Hepatocyte (in vitro differentiated cells): Measurements from ENCODE around the gene CNIH1. TPM values are rescaled to one million over a fixed set of nuclear protein-coding genes. Genes with fewer than 3 reads are reported as not detected.
"Not testable (repeated sequence)": the region's sequence is repeated elsewhere in the genome, so short reads cannot be mapped to it uniquely, and the experiment has no call there.

Experiments used
- DNase-seq: peaks from one replicate; pipeline ENCODE4 v3.0.0-alpha.2; 2016; ENCODE audit warnings: low spot score
- H2AFZ ChIP-seq: fragments of 200-600 bp; sonication (generic); 2 replicates; pipeline ENCODE4 v1.6.0; 2016; ENCODE audit warnings: antibody characterized with exemption, mild to moderate bottlenecking
- H3K27ac ChIP-seq: fragments of 200-600 bp; sonication (generic); 2 replicates; pipeline ENCODE4 v1.5.1; 2016; ENCODE audit warnings: mild to moderate bottlenecking
- H3K27me3 ChIP-seq: fragments of 200-600 bp; sonication (generic); 2 replicates; pipeline ENCODE4 v1.6.1; 2016
- H3K36me3 ChIP-seq: fragments of 200-600 bp; sonication (generic); replicated peaks from 2 replicates; pipeline ENCODE4 v1.5.1; 2016; ENCODE audit warnings: low read depth; ENCODE audit not compliant: insufficient read depth
- H3K4me1 ChIP-seq: fragments of 200-600 bp; sonication (generic); 2 replicates; pipeline ENCODE4 v1.5.1; 2016; ENCODE audit warnings: mild to moderate bottlenecking, moderate library complexity; ENCODE audit not compliant: insufficient read depth
- H3K4me2 ChIP-seq: fragments of 200-600 bp; sonication (generic); 2 replicates; pipeline ENCODE4 v1.6.0; 2016
- H3K4me3 ChIP-seq: fragments of 200-600 bp; sonication (generic); 2 replicates; pipeline ENCODE4 v1.5.1; 2016; ENCODE audit warnings: mild to moderate bottlenecking
- H3K79me2 ChIP-seq: fragments of 200-600 bp; sonication (generic); 2 replicates; pipeline ENCODE4 v1.6.0; 2017; ENCODE audit warnings: mild to moderate bottlenecking
- H3K9me2 ChIP-seq: fragments of 200-600 bp; sonication (generic); replicated peaks from 2 replicates; pipeline ENCODE4 v1.6.0; 2017; ENCODE audit warnings: mild to moderate bottlenecking; ENCODE audit not compliant: insufficient read depth
- H3K9me3 ChIP-seq: fragments of 200-600 bp; sonication (generic); 2 replicates; pipeline ENCODE4 v1.5.1; 2016; ENCODE audit warnings: low read depth, mild to moderate bottlenecking
- H4K20me1 ChIP-seq: fragments of 200-600 bp; sonication (generic); 2 replicates; pipeline ENCODE4 v1.6.0; 2016; ENCODE audit warnings: mild to moderate bottlenecking; ENCODE audit not compliant: insufficient read depth, poor library complexity, severe bottlenecking
- CTCF ChIP-seq: fragments of 200-600 bp; sonication (generic); IDR thresholded peaks from 2 replicates; pipeline ENCODE4 v1.5.1; 2016; ENCODE audit warnings: antibody characterized with exemption, mild to moderate bottlenecking; ENCODE audit not compliant: poor library complexity
- EZH2 ChIP-seq: fragments of 200-600 bp; sonication (generic); IDR thresholded peaks from 2 replicates; pipeline ENCODE4 v1.6.1; 2016; ENCODE audit warnings: antibody characterized with exemption, mild to moderate bottlenecking, borderline replicate concordance
- EZH2phosphoT487 ChIP-seq: fragments of 200-600 bp; sonication (generic); IDR thresholded peaks from one replicate; pipeline ENCODE4 v1.6.1; 2018; ENCODE audit warnings: antibody characterized with exemption, mild to moderate bottlenecking, low read depth, moderate library complexity; ENCODE audit not compliant: unreplicated experiment, severe bottlenecking
- WGBS: methylation state at CpG from one replicate; pipeline ENCODE4 v1.1.6; 2016; ENCODE audit warnings: low lambda C conversion rate; ENCODE audit errors: missing lambda C conversion rate; 5-methylcytosine and 5-hydroxymethylcytosine counted together
- polyA plus RNA-seq: library from polyadenylated mRNA; unstranded; fragments of >200 nt; fragmentation: Nextera tagmentation; extraction: Ambion mirVana; gene quantifications from 2 replicates; pipeline ENCODE4 v1.2.1, GENCODE V29; 2016
- total RNA-seq: library from RNA; depleted of rRNA; stranded (reverse); fragments of >200 nt; gene quantifications from 2 replicates; pipeline ENCODE4 v1.2.3, GENCODE V29; 2014

Gene CNIH1
- total and polyA plus RNA-seq, 2 experiments from 2014 or later, result 201 to 320 TPM

DNA sequence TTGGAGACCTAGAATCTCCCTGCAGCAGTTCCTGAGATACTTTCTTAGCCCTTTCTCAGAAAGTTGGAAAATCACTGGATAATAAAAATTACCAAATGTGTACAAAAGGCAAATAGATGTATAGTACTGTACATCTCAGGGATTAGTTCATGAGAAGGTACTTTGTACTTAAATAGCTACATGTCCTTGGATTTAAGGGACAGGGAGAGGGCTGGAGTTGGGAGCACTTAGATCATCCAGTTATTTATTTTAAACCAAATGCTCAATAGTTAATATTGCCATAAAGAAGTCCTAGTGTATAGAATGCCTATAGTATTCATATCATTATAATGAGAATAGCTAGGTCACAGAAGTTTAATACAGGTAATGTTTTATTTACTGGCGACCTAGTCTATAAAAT, 31.0 kb downstream of the CNIH1 start:
- Histone ChIP-seq H3K4me2 (no peak overlapping the region), H3K36me3 (no peaks in the 10 kb centered on the region), H3K9me3 (no peaks in the 10 kb centered on the region), H3K4me3 (no peak overlapping the region), H4K20me1 (no peaks in the 10 kb centered on the region), H2AFZ (no peak overlapping the region), H3K27me3 (no peaks in the 10 kb centered on the region), H3K27ac (no peak overlapping the region), H3K9me2 (no peaks in the 10 kb centered on the region), H3K4me1 (no peaks in the 10 kb centered on the region), H3K79me2 (no peaks in the 10 kb centered on the region)
- TF ChIP-seq EZH2 (no peak), EZH2phosphoT487 (no peak)
- 91% methylated on average over 1 of the region's 1 CpG for WGBS
- DNase-seq, result no peak

- not testable (repeated sequence) for H3K4me2 ChIP-seq, H3K4me3 ChIP-seq, H3K27me3 ChIP-seq, DNase-seq, H3K27ac ChIP-seq, H3K36me3 ChIP-seq, H2AFZ ChIP-seq, H4K20me1 ChIP-seq, H3K9me3 ChIP-seq, H3K9me2 ChIP-seq, H3K79me2 ChIP-seq, H3K4me1 ChIP-seq
- 63% methylated on average over 6 of the region's 6 CpGs for WGBS
Observed at GRCh38 chr14:54403401-54404005, 37.7 kb downstream of the CNIH1 start.

GRCh38 chr14:54399560-54399959, 41.6 kb downstream of the CNIH1 start:
- WGBS, result 90% methylated on average over 2 of the region's 2 CpGs
- Histone ChIP-seq H2AFZ (no peak overlapping the region), H3K36me3 (no peaks in the 10 kb centered on the region), H3K79me2 (peaks cover 2% of the 10 kb centered on the region), H3K9me2 (no peaks in the 10 kb centered on the region), H3K27me3 (no peaks in the 10 kb centered on the region), H3K27ac (no peak overlapping the region), H4K20me1 (no peaks in the 10 kb centered on the region), H3K4me1 (no peaks in the 10 kb centered on the region), H3K4me2 (no peak overlapping the region), H3K9me3 (no peaks in the 10 kb centered on the region), H3K4me3 (no peak overlapping the region)
- TF ChIP-seq EZH2, result no peak
- TF ChIP-seq EZH2phosphoT487, result no peak
- TF ChIP-seq CTCF, result no peak
- no peak for DNase-seq

DNA sequence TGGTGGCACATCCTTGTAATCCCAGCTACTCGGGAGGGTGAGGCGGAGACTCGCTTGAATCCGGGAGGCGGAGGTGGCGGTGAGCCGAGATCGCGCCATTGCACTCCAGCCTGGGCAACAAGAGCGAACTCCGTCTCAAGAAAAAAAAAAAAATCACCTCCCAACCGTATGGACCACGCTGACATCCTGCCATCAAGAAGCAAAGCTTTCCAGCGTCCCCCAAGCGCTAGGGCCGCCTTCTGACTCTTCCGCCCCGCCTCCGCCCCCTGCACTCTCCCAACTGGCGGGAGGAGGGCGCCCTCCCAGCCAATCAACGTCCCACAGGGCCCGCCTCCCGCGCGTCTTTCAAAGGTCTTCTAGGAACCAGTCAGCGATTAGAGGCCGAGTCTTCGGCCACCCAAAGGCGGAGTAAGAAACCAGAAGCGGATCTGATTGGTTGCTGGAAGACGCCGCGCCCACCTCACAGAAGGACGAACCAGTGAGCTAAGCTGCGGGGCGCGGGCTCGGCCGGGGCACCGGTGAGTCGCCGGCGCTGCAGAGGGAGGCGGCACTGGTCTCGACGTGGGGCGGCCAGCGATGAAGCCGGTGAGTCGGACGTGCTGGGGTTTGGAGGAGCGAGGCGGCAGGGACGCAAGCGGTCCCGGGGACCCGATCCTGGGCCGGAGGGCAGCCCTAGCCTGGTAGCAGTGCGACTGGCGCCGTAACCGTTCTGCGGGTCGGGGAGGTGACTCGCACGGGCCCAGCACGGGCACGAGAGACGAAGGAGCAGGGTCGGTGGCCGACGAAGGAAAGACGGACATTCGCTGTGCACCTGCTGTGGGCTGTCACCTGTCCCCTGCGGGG, 44.5 kb downstream of the CNIH1 start, which contains the start of gene CDKN3:
CDKN3 (plus strand) TSS at position 515 of the 843 bp plus-strand sequence; CDS start at position 577, 62 bp downstream.
- Histone ChIP-seq H3K36me3 (no peaks in the 10 kb centered on the region), H3K4me2 (peak within 1 kb of the TSS; percentile 89), H4K20me1 (no peaks in the 10 kb centered on the region), H3K4me3 (peak within 1 kb of the TSS; percentile 28), H3K9me3 (no peaks in the 10 kb centered on the region), H2AFZ (peak within 1 kb of the TSS; percentile 55), H3K9me2 (no peaks in the 10 kb centered on the region), H3K79me2 (peaks cover 2% of the 10 kb centered on the region), H3K4me1 (no peaks in the 10 kb centered on the region), H3K27ac (peak within 1 kb of the TSS; percentile 14), H3K27me3 (no peaks in the 10 kb centered on the region)
- TF ChIP-seq CTCF, result peak; percentile 44
- TF ChIP-seq EZH2, result no peak
- no peak for TF ChIP-seq EZH2phosphoT487
- 3% methylated on average over 62 of the region's 76 CpGs for WGBS
- DNase-seq, result peak; percentile 99
